ENCODE results near the gene TNFRSF1A. TPM values are rescaled to one million over a fixed set of nuclear protein-coding genes. Genes with fewer than 3 reads are reported as not detected.
A peak's percentile ranks its signal among the peaks of the same experiment; 100 is the strongest.
"Not testable (repeated sequence)": the region's sequence is repeated elsewhere in the genome, so short reads cannot be mapped to it uniquely, and the experiment has no call there.

Gene TNFRSF1A
- total RNA-seq, 4 donors from 2014 or later: 196 to 437 (median 306) TPM

GRCh38 chr12:6340745-6341416 lies 995 bp downstream of the TNFRSF1A start:
- Histone ChIP-seq H3K4me1 (peaks cover 4 to 79% (median 54%) of the 10 kb centered on the region in 4 donors), H3K27me3 (no peaks in the 10 kb centered on the region), H3K36me3 (no peaks in the 10 kb centered on the region), H3K9me3 (no peaks in the 10 kb centered on the region), H3K27ac (peak overlapping the region; percentile 97 to 99 (median 99)), H3K4me3 (peak overlapping the region; percentile 62 to 89 (median 88))
- TF ChIP-seq POLR2A (IDR thresholded peaks at IDR 0.05) (no peak), CTCF (IDR thresholded peaks at IDR 0.05) (no peak), EP300 (IDR thresholded peaks at IDR 0.05) (no peak)
- DNase-seq (ENCODE audit: low spot score in 2 of 2): no peak
- WGBS, 2 donors: 0 to 1% methylated on average over 14 to 15 of the region's 15 CpGs

- 1 to 2% methylated on average over 9 of the region's 9 CpGs for WGBS, 2 donors
These were observed 1.7 kb downstream of the TNFRSF1A start for GRCh38 chr12:6340032-6340638.

GRCh38 chr12:6338955-6339354 lies 2.9 kb downstream of the TNFRSF1A start:
- 24 to 31% methylated on average over 3 of the region's 3 CpGs for WGBS, 2 donors
- TF ChIP-seq CTCF (IDR thresholded peaks at IDR 0.05) (no peak), POLR2A (IDR thresholded peaks at IDR 0.05) (no peak), EP300 (IDR thresholded peaks at IDR 0.05) (no peak)

More at GRCh38 chr12:6340032-6340638, 1.7 kb downstream of the TNFRSF1A start:
- H3K4me1 ChIP-seq: peaks cover 4 to 79% (median 53%) of the 10 kb centered on the region in 4 donors
- no peak for DNase-seq (ENCODE audit: low spot score in 2 of 2)
- H3K27me3 ChIP-seq: no peaks in the 10 kb centered on the region
- H3K27ac ChIP-seq: peak overlapping the region; percentile 97 to 99 (median 99)
- peak overlapping the region; percentile 62 to 89 (median 88) for H3K4me3 ChIP-seq
- no peaks in the 10 kb centered on the region for H3K9me3 ChIP-seq
- no peak for TF ChIP-seq EP300 (IDR thresholded peaks at IDR 0.05)
- TF ChIP-seq POLR2A (IDR thresholded peaks at IDR 0.05): peak in 1 of 2 donors; percentile 8
- no peak for TF ChIP-seq CTCF (IDR thresholded peaks at IDR 0.05)
- H3K36me3 ChIP-seq: no peaks in the 10 kb centered on the region

GRCh38 chr12:6338536-6338935 lies 3.3 kb downstream of the TNFRSF1A start:
- peak overlapping the region; percentile 97 to 99 (median 99) for H3K27ac ChIP-seq
- H3K9me3 ChIP-seq; DNase-seq (ENCODE audit: low spot score in 2 of 2); H3K27me3 ChIP-seq: not testable (repeated sequence)
- H3K4me1 ChIP-seq: peaks cover 3 to 82% (median 64%) of the 10 kb centered on the region in 4 donors
- H3K36me3 ChIP-seq: peaks cover 0 to 12% (median 0%) of the 10 kb centered on the region in 3 donors
- WGBS, 2 donors: 50 to 59% methylated on average over 8 of the region's 8 CpGs
- H3K4me3 ChIP-seq: peak overlapping the region in 3 of 4 donors; percentile 87 to 89 (median 89)

More at GRCh38 chr12:6338955-6339354, 2.9 kb downstream of the TNFRSF1A start:
- peaks cover 0 to 7% (median 0%) of the 10 kb centered on the region in 3 donors for H3K36me3 ChIP-seq
- H3K4me1 ChIP-seq: peaks cover 4 to 82% (median 64%) of the 10 kb centered on the region in 4 donors
- no peaks in the 10 kb centered on the region for H3K9me3 ChIP-seq
- peak overlapping the region; percentile 97 to 99 (median 99) for H3K27ac ChIP-seq
- no peak for DNase-seq (ENCODE audit: low spot score in 2 of 2)
- H3K4me3 ChIP-seq: peak overlapping the region; percentile 62 to 89 (median 88)
- no peaks in the 10 kb centered on the region for H3K27me3 ChIP-seq

GRCh38 chr12:6337958-6338433 lies 3.9 kb downstream of the TNFRSF1A start:
- no peak for TF ChIP-seq CTCF (IDR thresholded peaks at IDR 0.05)
- peak in 1 of 2 donors; percentile 6 for TF ChIP-seq EP300 (IDR thresholded peaks at IDR 0.05)
- no peak for TF ChIP-seq POLR2A (IDR thresholded peaks at IDR 0.05)
- no peak for DNase-seq (ENCODE audit: low spot score in 2 of 2)
- 34 to 42% methylated on average over 12 of the region's 12 CpGs for WGBS, 2 donors
- peaks cover 0 to 17% (median 3%) of the 10 kb centered on the region in 3 donors for H3K36me3 ChIP-seq
- H3K4me1 ChIP-seq: peaks cover 0 to 82% (median 64%) of the 10 kb centered on the region in 4 donors
- no peaks in the 10 kb centered on the region for H3K27me3 ChIP-seq
- peak overlapping the region in 3 of 4 donors; percentile 99 for H3K27ac ChIP-seq
- H3K4me3 ChIP-seq: peak overlapping the region in 3 of 4 donors; percentile 16 to 89 (median 87)
- H3K9me3 ChIP-seq: no peaks in the 10 kb centered on the region

Data from tibial nerve (tissue), 4 donors.